GM21723 (cell line): ENCODE data around the gene MLEC.
"Not testable (repeated sequence)": the region's sequence is repeated elsewhere in the genome, so short reads cannot be mapped to it uniquely, and the experiment has no call there.

ENCODE experiments used
- ATAC-seq: cut with Tn5 transposase; IDR thresholded peaks from one replicate; pipeline ENCODE4 v1.9.1; 2021; ENCODE audit warnings: mild to moderate bottlenecking, moderate library complexity; ENCODE audit not compliant: unreplicated experiment

MLEC gene

GRCh38 chr12:120661432-120661831 is 25.5 kb upstream of the MLEC start:
- no peak for ATAC-seq

GRCh38 chr12:120662879-120663278 is 24.1 kb upstream of the MLEC start:
- ATAC-seq: peak; percentile 77

- no peak for ATAC-seq
Measured at GRCh38 chr12:120663741-120664140, 23.2 kb upstream of the MLEC start.

- no peak for ATAC-seq
Measured at GRCh38 chr12:120666571-120667390, 20.2 kb upstream of the MLEC start.

- ATAC-seq: no peak
Measured at GRCh38 chr12:120668091-120668867, 18.7 kb upstream of the MLEC start.

GRCh38 chr12:120668868-120669840 is 17.8 kb upstream of the MLEC start:
- ATAC-seq: peak; percentile 64

GRCh38 chr12:120670237-120670636 is 16.7 kb upstream of the MLEC start:
- not testable (repeated sequence) for ATAC-seq

- no peak for ATAC-seq
Measured at GRCh38 chr12:120670667-120671066, 16.3 kb upstream of the MLEC start.

GRCh38 chr12:120674097-120674636 is 12.8 kb upstream of the MLEC start:
- no peak for ATAC-seq

GRCh38 chr12:120677765-120678473 is 9.0 kb upstream of the MLEC start:
- ATAC-seq: peak; percentile 49

- peak; percentile 25 for ATAC-seq
Measured at GRCh38 chr12:120678572-120678971, 8.4 kb upstream of the MLEC start.

GRCh38 chr12:120680165-120680738 is 6.7 kb upstream of the MLEC start:
- no peak for ATAC-seq

- ATAC-seq: no peak
Measured at GRCh38 chr12:120684523-120684932, 2.4 kb upstream of the MLEC start.

- ATAC-seq: no peak
Measured at GRCh38 chr12:120685522-120685921, 1.4 kb upstream of the MLEC start.

GRCh38 chr12:120686151-120686689 is 729 bp upstream of the MLEC start:
- peak; percentile 76 for ATAC-seq

GRCh38 chr12:120687578-120688289 is 785 bp downstream of the MLEC start:
- ATAC-seq: no peak

- ATAC-seq: no peak
Measured at GRCh38 chr12:120688527-120689071, 1.6 kb downstream of the MLEC start.

- ATAC-seq: no peak
Measured at GRCh38 chr12:120689397-120690082, 2.6 kb downstream of the MLEC start.
